Kidney (tissue), 14 donors: Measurements from ENCODE around the gene DGKI. TPM values are rescaled to one million over a fixed set of nuclear protein-coding genes. Genes with fewer than 3 reads are reported as not detected.

ENCODE experiments used
- DNase-seq, 5 donors: peaks; one replicate each; pipeline ENCODE4 v3.0.0-alpha.2; 2013 to 2020
- FAIRE-seq: peaks from 2 replicates; lab custom pipeline; 2012; peaks lifted over from hg19 to GRCh38; lab: Jason Lieb, UNC
- H3K27ac ChIP-seq, 2 donors: one replicate each; pipeline ENCODE4 v1.7.0; 2013; ENCODE audit warnings: low read depth in 2 of 2, low read length in 2 of 2, inconsistent platforms in 1 of 2
- H3K27me3 ChIP-seq: one replicate; pipeline ENCODE4 v1.7.1; 2013; ENCODE audit warnings: low read length, inconsistent platforms; ENCODE audit not compliant: control insufficient read depth, insufficient read depth
- H3K36me3 ChIP-seq, 3 donors: one replicate each; pipeline versions ENCODE4 v1.7.0 to v1.7.1; 2013; ENCODE audit warnings: low read length in 3 of 3, control low read depth in 1 of 3, inconsistent platforms in 1 of 3; ENCODE audit not compliant: insufficient read depth in 3 of 3, control insufficient read depth in 2 of 3
- H3K4me1 ChIP-seq, 3 donors: one replicate each; pipeline versions ENCODE4 v1.7.0 to v1.7.1; 2013; ENCODE audit warnings: low read length in 3 of 3, inconsistent platforms in 1 of 3, low read depth in 1 of 3; ENCODE audit not compliant: control insufficient read depth in 2 of 3, insufficient read depth in 2 of 3
- H3K4me3 ChIP-seq, 3 donors: one replicate each; pipeline versions ENCODE4 v1.7.0 to v1.8.1; 2013; ENCODE audit warnings: low read length in 3 of 3, control low read depth in 1 of 3, inconsistent platforms in 1 of 3
- H3K9ac ChIP-seq, 3 donors: one replicate each; pipeline versions ENCODE4 v1.7.0 to v1.7.1; 2013; ENCODE audit warnings: low read length in 3 of 3, control low read depth in 1 of 3, inconsistent platforms in 1 of 3
- H3K9me3 ChIP-seq, 3 donors: one replicate each; pipeline versions ENCODE4 v1.7.0 to v1.7.1; 2013; ENCODE audit warnings: low read length in 3 of 3, control low read depth in 1 of 3, inconsistent platforms in 1 of 3; ENCODE audit not compliant: control insufficient read depth in 2 of 3, insufficient read depth in 1 of 3
- CTCF ChIP-seq: IDR thresholded peaks from 3 replicates; pipeline ENCODE4 v1.5.1; 2012; ENCODE audit warnings: mild to moderate bottlenecking, moderate library complexity, borderline replicate concordance; ENCODE audit not compliant: insufficient read depth; ENCODE audit errors: extremely low read depth
- intact Hi-C: fragments of 100-400 bp; cut with DNase I; formaldehyde crosslinking; loops from one replicate; pipeline ENCODE4 v1.11.1; 2022
- polyA plus RNA-seq: library from polyadenylated mRNA; stranded (reverse); fragments of 350-450 nt; fragmentation: Illumina TruSeq; extraction: RNeasy Lipid Tissue Mini Kit (QIAGEN cat#74804); gene quantifications from one replicate; pipeline ENCODE4 v1.2.3, GENCODE V29; 2014; ENCODE audit warnings: low read depth, low replicate concordance; ENCODE audit not compliant: insufficient read depth
- total RNA-seq: library from RNA; stranded (reverse); fragmentation: NEBNext Ultra II Directional; extraction: Animal tissue kit (Norgen Biotek cat#: 25700); gene quantifications from one replicate; pipeline ENCODE4 v1.2.1, GENCODE V29; 2021
- donor health status: control.
- donor health status: control.
- donor health status: control.
- donor health status: control.
- donor health status: control.
- donor health status: DM: yes; HTN: yes; CAD: no.
- donor health status: Normal renal cell carcinoma (clear cell type).

Gene DGKI
- total and polyA plus RNA-seq, 2 donors from 2014 or later = 1.3 to 2.5 TPM

- no peaks in the 10 kb centered on the region for H3K27me3 ChIP-seq
- FAIRE-seq = no peak
- intact Hi-C loops = no loop called here
- no peak overlapping the region for H3K4me3 ChIP-seq
- H3K27ac ChIP-seq = no peak overlapping the region
- no peaks in the 10 kb centered on the region for H3K9me3 ChIP-seq
- no peaks in the 10 kb centered on the region for H3K4me1 ChIP-seq
- H3K36me3 ChIP-seq = no peaks in the 10 kb centered on the region
- no peak for TF ChIP-seq CTCF
- H3K9ac ChIP-seq = no peak overlapping the region
- no peak for DNase-seq
Measured at GRCh38 chr7:137404660-137405317, 442.0 kb downstream of the DGKI start.

DNA sequence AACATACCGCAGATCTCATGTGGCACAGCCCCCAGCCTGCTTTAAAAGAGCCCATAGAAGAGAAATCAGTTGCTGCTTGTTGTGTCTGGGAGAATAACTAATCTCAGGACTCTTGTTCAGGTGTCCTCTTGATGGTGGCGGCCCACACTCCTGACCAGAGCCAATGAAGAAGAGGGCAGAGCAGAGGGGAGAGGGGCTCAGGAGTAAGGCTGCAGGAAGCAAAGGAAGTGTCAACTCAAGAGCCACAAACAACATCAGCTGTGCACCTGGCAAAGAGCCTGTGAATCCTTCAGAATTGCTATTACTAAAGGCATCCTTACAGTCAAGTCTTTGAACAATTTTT, 443.4 kb downstream of the DGKI start:
- Histone ChIP-seq H3K4me1 (no peaks in the 10 kb centered on the region), H3K9ac (no peak overlapping the region)
- no peak for FAIRE-seq

GRCh38 chr7:137402536-137403352, 444.0 kb downstream of the DGKI start:
- no peak for TF ChIP-seq CTCF
- no peaks in the 10 kb centered on the region for H3K4me1 ChIP-seq
- no peaks in the 10 kb centered on the region for H3K27me3 ChIP-seq
- DNase-seq = no peak
- no peak for FAIRE-seq
- H3K9ac ChIP-seq = no peak overlapping the region
- H3K4me3 ChIP-seq = no peak overlapping the region
- intact Hi-C loops = no loop called here
- no peak overlapping the region for H3K27ac ChIP-seq
- no peaks in the 10 kb centered on the region for H3K36me3 ChIP-seq
- H3K9me3 ChIP-seq = no peaks in the 10 kb centered on the region

More for the DNA sequence above, 443.4 kb downstream of the DGKI start:
- TF ChIP-seq CTCF = no peak
- intact Hi-C loops = no loop called here
- H3K36me3 ChIP-seq = no peaks in the 10 kb centered on the region
- no peak overlapping the region for H3K4me3 ChIP-seq
- H3K9me3 ChIP-seq = no peaks in the 10 kb centered on the region
- H3K27ac ChIP-seq = no peak overlapping the region
- H3K27me3 ChIP-seq = no peaks in the 10 kb centered on the region
- no peak for DNase-seq
